ENCODE measurements around the gene TMEM240.

- TF ChIP-seq, protein P1, sequence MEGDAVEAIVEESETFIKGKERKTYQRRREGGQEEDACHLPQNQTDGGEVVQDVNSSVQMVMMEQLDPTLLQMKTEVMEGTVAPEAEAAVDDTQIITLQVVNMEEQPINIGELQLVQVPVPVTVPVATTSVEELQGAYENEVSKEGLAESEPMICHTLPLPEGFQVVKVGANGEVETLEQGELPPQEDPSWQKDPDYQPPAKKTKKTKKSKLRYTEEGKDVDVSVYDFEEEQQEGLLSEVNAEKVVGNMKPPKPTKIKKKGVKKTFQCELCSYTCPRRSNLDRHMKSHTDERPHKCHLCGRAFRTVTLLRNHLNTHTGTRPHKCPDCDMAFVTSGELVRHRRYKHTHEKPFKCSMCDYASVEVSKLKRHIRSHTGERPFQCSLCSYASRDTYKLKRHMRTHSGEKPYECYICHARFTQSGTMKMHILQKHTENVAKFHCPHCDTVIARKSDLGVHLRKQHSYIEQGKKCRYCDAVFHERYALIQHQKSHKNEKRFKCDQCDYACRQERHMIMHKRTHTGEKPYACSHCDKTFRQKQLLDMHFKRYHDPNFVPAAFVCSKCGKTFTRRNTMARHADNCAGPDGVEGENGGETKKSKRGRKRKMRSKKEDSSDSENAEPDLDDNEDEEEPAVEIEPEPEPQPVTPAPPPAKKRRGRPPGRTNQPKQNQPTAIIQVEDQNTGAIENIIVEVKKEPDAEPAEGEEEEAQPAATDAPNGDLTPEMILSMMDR (IDR thresholded peaks at IDR 0.05; ENCODE audit: low read depth, low read length, poor library complexity, severe bottlenecking), result no peak
- no peak for TF ChIP-seq EZH2phosphoT487 (IDR thresholded peaks at IDR 0.05; ENCODE audit: borderline replicate concordance, low read length)
Measured at GRCh38 chr1:1529321-1529720, 11.1 kb downstream of the TMEM240 start.

Data from DOHH2 (cell line).